OCI-M2 (cell line): ENCODE results near the gene USP17L24.
"Not testable (repeated sequence)": the region's sequence is repeated elsewhere in the genome, so short reads cannot be mapped to it uniquely, and the experiment has no call there.

Experiments used
- DNase-seq: peaks from one replicate; lab custom pipeline; 2025; ENCODE audit not compliant: unreplicated experiment; lab: John Stamatoyannopoulos, UW

The USP17L24 gene, protein sequence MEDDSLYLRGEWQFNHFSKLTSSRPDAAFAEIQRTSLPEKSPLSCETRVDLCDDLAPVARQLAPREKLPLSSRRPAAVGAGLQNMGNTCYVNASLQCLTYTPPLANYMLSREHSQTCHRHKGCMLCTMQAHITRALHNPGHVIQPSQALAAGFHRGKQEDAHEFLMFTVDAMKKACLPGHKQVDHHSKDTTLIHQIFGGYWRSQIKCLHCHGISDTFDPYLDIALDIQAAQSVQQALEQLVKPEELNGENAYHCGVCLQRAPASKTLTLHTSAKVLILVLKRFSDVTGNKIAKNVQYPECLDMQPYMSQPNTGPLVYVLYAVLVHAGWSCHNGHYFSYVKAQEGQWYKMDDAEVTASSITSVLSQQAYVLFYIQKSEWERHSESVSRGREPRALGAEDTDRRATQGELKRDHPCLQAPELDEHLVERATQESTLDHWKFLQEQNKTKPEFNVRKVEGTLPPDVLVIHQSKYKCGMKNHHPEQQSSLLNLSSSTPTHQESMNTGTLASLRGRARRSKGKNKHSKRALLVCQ

DNA sequence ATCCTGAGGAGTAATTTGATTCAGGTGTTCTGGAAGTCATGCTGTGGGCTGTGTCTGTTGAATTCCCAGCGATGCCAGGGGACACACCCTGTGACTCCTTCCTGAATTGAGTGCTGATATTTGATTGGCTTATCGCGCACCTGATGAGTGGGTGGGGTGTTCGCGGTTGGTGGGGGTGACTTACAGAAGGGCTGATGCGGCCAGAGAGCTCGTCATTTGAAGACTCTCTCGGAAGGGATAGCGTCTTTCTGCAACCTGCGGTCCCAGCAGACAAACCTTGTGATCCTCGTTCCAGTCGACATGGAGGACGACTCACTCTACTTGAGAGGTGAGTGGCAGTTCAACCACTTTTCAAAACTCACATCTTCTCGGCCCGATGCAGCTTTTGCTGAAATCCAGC is at the start of gene USP17L24:
Gene USP17L24, plus strand, starts transcription at position 301 of the 400 bp plus-strand sequence. Its CDS starts 0 bp downstream, at position 301.
- not testable (repeated sequence) for DNase-seq

DNA sequence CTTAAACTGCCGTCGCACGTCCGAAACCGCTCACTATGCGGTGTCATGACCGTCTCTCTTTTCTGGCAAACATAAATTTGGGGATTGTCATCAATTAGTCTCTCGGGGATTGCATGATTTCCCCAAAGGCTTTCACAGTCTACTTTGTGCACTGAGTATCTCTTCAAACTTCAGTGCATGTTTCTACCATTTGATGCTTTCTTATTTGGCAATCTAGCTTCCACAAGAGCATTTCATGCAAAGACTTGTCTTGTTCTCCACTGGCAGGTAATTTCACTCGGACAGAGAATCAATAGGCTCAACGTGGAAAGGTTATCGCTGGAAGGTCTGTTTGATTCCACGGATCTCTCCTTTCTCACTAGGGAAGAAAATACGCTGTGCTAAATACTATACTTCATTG is 774 bp upstream of the USP17L24 start:
- not testable (repeated sequence) for DNase-seq

DNA sequence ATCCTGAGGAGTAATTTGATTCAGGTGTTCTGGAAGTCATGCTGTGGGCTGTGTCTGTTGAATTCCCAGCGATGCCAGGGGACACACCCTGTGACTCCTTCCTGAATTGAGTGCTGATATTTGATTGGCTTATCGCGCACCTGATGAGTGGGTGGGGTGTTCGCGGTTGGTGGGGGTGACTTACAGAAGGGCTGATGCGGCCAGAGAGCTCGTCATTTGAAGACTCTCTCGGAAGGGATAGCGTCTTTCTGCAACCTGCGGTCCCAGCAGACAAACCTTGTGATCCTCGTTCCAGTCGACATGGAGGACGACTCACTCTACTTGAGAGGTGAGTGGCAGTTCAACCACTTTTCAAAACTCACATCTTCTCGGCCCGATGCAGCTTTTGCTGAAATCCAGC is 4.6 kb downstream of the USP17L24 start, which contains the start of gene USP17L25:
Gene USP17L25, plus strand, starts transcription at position 301 of the 400 bp plus-strand sequence. Its CDS starts 0 bp downstream, at position 301.
- DNase-seq, result not testable (repeated sequence)

DNA sequence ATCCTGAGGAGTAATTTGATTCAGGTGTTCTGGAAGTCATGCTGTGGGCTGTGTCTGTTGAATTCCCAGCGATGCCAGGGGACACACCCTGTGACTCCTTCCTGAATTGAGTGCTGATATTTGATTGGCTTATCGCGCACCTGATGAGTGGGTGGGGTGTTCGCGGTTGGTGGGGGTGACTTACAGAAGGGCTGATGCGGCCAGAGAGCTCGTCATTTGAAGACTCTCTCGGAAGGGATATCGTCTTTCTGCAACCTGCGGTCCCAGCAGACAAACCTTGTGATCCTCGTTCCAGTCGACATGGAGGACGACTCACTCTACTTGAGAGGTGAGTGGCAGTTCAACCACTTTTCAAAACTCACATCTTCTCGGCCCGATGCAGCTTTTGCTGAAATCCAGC is 9.4 kb downstream of the USP17L24 start, which contains the start of gene USP17L26:
Gene USP17L26, plus strand, starts transcription at position 301 of the 400 bp plus-strand sequence. Its CDS starts 0 bp downstream, at position 301.
- not testable (repeated sequence) for DNase-seq

DNA sequence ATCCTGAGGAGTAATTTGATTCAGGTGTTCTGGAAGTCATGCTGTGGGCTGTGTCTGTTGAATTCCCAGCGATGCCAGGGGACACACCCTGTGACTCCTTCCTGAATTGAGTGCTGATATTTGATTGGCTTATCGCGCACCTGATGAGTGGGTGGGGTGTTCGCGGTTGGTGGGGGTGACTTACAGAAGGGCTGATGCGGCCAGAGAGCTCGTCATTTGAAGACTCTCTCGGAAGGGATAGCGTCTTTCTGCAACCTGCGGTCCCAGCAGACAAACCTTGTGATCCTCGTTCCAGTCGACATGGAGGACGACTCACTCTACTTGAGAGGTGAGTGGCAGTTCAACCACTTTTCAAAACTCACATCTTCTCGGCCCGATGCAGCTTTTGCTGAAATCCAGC is 14.1 kb downstream of the USP17L24 start, which contains the start of gene USP17L5:
Gene USP17L5, plus strand, starts transcription at position 301 of the 400 bp plus-strand sequence. Its CDS starts 0 bp downstream, at position 301.
- DNase-seq, result not testable (repeated sequence)

DNA sequence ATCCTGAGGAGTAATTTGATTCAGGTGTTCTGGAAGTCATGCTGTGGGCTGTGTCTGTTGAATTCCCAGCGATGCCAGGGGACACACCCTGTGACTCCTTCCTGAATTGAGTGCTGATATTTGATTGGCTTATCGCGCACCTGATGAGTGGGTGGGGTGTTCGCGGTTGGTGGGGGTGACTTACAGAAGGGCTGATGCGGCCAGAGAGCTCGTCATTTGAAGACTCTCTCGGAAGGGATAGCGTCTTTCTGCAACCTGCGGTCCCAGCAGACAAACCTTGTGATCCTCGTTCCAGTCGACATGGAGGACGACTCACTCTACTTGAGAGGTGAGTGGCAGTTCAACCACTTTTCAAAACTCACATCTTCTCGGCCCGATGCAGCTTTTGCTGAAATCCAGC is 18.9 kb downstream of the USP17L24 start, which contains the start of gene USP17L27:
Gene USP17L27, plus strand, starts transcription at position 301 of the 400 bp plus-strand sequence. Its CDS starts 0 bp downstream, at position 301.
- not testable (repeated sequence) for DNase-seq

DNA sequence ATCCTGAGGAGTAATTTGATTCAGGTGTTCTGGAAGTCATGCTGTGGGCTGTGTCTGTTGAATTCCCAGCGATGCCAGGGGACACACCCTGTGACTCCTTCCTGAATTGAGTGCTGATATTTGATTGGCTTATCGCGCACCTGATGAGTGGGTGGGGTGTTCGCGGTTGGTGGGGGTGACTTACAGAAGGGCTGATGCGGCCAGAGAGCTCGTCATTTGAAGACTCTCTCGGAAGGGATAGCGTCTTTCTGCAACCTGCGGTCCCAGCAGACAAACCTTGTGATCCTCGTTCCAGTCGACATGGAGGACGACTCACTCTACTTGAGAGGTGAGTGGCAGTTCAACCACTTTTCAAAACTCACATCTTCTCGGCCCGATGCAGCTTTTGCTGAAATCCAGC is 23.6 kb downstream of the USP17L24 start, which contains the start of gene USP17L28:
Gene USP17L28, plus strand, starts transcription at position 301 of the 400 bp plus-strand sequence. Its CDS starts 0 bp downstream, at position 301.
- not testable (repeated sequence) for DNase-seq

DNA sequence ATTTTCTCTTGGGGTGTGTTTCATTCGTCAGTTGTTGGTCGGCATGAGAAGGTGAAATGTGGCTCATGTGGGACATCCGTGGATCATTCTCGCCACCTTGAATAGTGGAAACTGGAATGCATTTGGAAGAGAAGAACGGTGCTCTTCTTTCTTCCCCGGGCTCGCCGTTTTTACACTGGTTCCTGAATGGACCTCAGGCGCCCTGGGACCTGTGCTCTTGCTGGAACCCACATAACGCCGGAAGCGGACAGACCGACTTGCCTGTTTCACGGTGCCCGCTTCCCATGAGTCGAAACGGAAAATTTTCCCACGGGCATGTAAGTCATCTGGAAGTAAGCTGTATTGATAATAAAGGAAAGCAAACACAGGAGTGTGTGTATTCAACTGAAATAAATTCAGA is 25.9 kb downstream of the USP17L24 start:
- DNase-seq, result not testable (repeated sequence)

DNA sequence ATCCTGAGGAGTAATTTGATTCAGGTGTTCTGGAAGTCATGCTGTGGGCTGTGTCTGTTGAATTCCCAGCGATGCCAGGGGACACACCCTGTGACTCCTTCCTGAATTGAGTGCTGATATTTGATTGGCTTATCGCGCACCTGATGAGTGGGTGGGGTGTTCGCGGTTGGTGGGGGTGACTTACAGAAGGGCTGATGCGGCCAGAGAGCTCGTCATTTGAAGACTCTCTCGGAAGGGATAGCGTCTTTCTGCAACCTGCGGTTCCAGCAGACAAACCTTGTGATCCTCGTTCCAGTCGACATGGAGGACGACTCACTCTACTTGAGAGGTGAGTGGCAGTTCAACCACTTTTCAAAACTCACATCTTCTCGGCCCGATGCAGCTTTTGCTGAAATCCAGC is 28.4 kb downstream of the USP17L24 start, which contains the start of gene USP17L29:
Gene USP17L29, plus strand, starts transcription at position 301 of the 400 bp plus-strand sequence. Its CDS starts 0 bp downstream, at position 301.
- not testable (repeated sequence) for DNase-seq

DNA sequence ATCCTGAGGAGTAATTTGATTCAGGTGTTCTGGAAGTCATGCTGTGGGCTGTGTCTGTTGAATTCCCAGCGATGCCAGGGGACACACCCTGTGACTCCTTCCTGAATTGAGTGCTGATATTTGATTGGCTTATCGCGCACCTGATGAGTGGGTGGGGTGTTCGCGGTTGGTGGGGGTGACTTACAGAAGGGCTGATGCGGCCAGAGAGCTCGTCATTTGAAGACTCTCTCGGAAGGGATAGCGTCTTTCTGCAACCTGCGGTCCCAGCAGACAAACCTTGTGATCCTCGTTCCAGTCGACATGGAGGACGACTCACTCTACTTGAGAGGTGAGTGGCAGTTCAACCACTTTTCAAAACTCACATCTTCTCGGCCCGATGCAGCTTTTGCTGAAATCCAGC is 37.9 kb downstream of the USP17L24 start, which contains the start of gene USP17L30:
Gene USP17L30, plus strand, starts transcription at position 301 of the 400 bp plus-strand sequence. Its CDS starts 0 bp downstream, at position 301.
- DNase-seq, result not testable (repeated sequence)
